GM04504 (cell line): ENCODE measurements around the gene TIMP1.

Experiments
- DNase-seq: peaks from one replicate; pipeline ENCODE4 v3.0.0-alpha.2; 2012; ENCODE audit warnings: low read depth

TIMP1 gene

GRCh38 chrX:47581731-47582647 is at the start of gene TIMP1:
TSS of gene TIMP1 (plus strand) at chrX:47582436. CDS start at chrX:47583416, 980 bp downstream.
- DNase-seq, result peak; percentile 83

GRCh38 chrX:47539860-47540259 is 42.4 kb upstream of the TIMP1 start:
- DNase-seq, result no peak

- peak; percentile 75 for DNase-seq
Measured at GRCh38 chrX:47540754-47541538, 41.3 kb upstream of the TIMP1 start.

- no peak for DNase-seq
Measured at GRCh38 chrX:47543496-47543895, 38.7 kb upstream of the TIMP1 start.

- DNase-seq, result peak; percentile 83
Measured at GRCh38 chrX:47556045-47556623, 26.1 kb upstream of the TIMP1 start.

- DNase-seq, result no peak
Measured at GRCh38 chrX:47558436-47558835, 23.8 kb upstream of the TIMP1 start.

- no peak for DNase-seq
Measured at GRCh38 chrX:47560179-47560933, 21.9 kb upstream of the TIMP1 start.

- DNase-seq, result peak; percentile 98
Measured at GRCh38 chrX:47560934-47561658, 21.1 kb upstream of the TIMP1 start, which contains the start of gene ARAF. TSS of gene ARAF (plus strand) at chrX:47561205. CDS start at chrX:47562968, 1,763 bp downstream.

GRCh38 chrX:47561659-47562151 is 20.5 kb upstream of the TIMP1 start:
- DNase-seq, result no peak

- DNase-seq, result no peak
Measured at GRCh38 chrX:47562615-47563243, 19.5 kb upstream of the TIMP1 start.

- no peak for DNase-seq
Measured at GRCh38 chrX:47563801-47564315, 18.4 kb upstream of the TIMP1 start.

- DNase-seq, result no peak
Measured at GRCh38 chrX:47564438-47565085, 17.7 kb upstream of the TIMP1 start.

GRCh38 chrX:47566841-47567240 is 15.4 kb upstream of the TIMP1 start:
- no peak for DNase-seq

GRCh38 chrX:47568656-47569295 is 13.5 kb upstream of the TIMP1 start:
- no peak for DNase-seq

GRCh38 chrX:47570794-47571193 is 11.4 kb upstream of the TIMP1 start:
- no peak for DNase-seq

GRCh38 chrX:47571215-47571614 is 11.0 kb upstream of the TIMP1 start:
- no peak for DNase-seq

- DNase-seq, result no peak
Measured at GRCh38 chrX:47571896-47572295, 10.3 kb upstream of the TIMP1 start.

- no peak for DNase-seq
Measured at GRCh38 chrX:47572773-47573340, 9.4 kb upstream of the TIMP1 start.
